22Rv1 (cell line): ENCODE data around the gene DNMBP.
A peak's percentile ranks its signal among the peaks of the same experiment; 100 is the strongest.
"Not testable (repeated sequence)": the region's sequence is repeated elsewhere in the genome, so short reads cannot be mapped to it uniquely, and the experiment has no call there.

Source experiments
- H3K27ac ChIP-seq: fragments of 450-650 bp; 2 replicates; pipeline ENCODE4 v1.5.1; 2017
- CTCF ChIP-seq: fragments of 450-650 bp; IDR thresholded peaks from 2 replicates; pipeline ENCODE4 v1.5.1; 2017; ENCODE audit warnings: mild to moderate bottlenecking
- ZFX ChIP-seq: fragments of 450-650 bp; IDR thresholded peaks from 2 replicates; pipeline ENCODE4 v1.6.1; 2017; ENCODE audit warnings: antibody characterized with exemption, borderline replicate concordance

Gene DNMBP

GRCh38 chr10:99895867-99896266, 113.9 kb downstream of the DNMBP start:
- H3K27ac ChIP-seq = no peak overlapping the region
- TF ChIP-seq ZFX (no peak), CTCF (no peak)

- not testable (repeated sequence) for H3K27ac ChIP-seq
These were observed 114.7 kb downstream of the DNMBP start for GRCh38 chr10:99895066-99895465.

GRCh38 chr10:99894613-99895012, 115.1 kb downstream of the DNMBP start:
- H3K27ac ChIP-seq = no peak overlapping the region
- no peak for TF ChIP-seq ZFX

- H3K27ac ChIP-seq = no peak overlapping the region
- TF ChIP-seq ZFX = no peak
- no peak for TF ChIP-seq CTCF
These were observed 121.1 kb downstream of the DNMBP start for GRCh38 chr10:99888622-99889021.

GRCh38 chr10:99883523-99883922, 126.2 kb downstream of the DNMBP start:
- H3K27ac ChIP-seq = no peak overlapping the region
- no peak for TF ChIP-seq CTCF
- TF ChIP-seq ZFX = no peak

- TF ChIP-seq ZFX (no peak), CTCF (no peak)
- no peak overlapping the region for H3K27ac ChIP-seq
These were observed 128.4 kb downstream of the DNMBP start for GRCh38 chr10:99881371-99881770.

GRCh38 chr10:99880080-99880835, 129.5 kb downstream of the DNMBP start:
- H3K27ac ChIP-seq = no peak overlapping the region
- TF ChIP-seq CTCF = no peak
- TF ChIP-seq ZFX = no peak

GRCh38 chr10:99875473-99875872, 134.3 kb downstream of the DNMBP start:
- H3K27ac ChIP-seq = peak overlapping the region; percentile 65
- TF ChIP-seq CTCF (no peak), ZFX (no peak)
